Caco-2 (cell line): ENCODE data around the gene FOLR2. TPM values are rescaled to one million over a fixed set of nuclear protein-coding genes. Genes with fewer than 3 reads are reported as not detected.

Source experiments
- BruUV-seq: library from RNA; stranded (reverse); fragments of 400-500 nt; replicated peaks from 2 replicates; lab custom pipeline; 2021; lab: Mats Ljungman, UMichigan
- CTCF ChIA-PET: fragments of 300-600 bp; sonication (Branson Sonifier 250); formaldehyde crosslinking; loops from one replicate; lab custom pipeline; 2022; ENCODE audit warnings: antibody characterized with exemption; lab: Charles Lee
- POLR2A ChIA-PET: fragments of 300-600 bp; sonication (Branson Sonifier 250); formaldehyde crosslinking; loops from one replicate; lab custom pipeline; 2022; ENCODE audit warnings: antibody characterized with exemption; lab: Charles Lee
- DNase-seq, 2 experiments: peaks; one replicate each; pipeline versions ENCODE4 v3.0.0 to v3.0.0-alpha.2; 2020 to 2022
- H3K27me3 ChIP-seq: replicated peaks from 2 replicates; pipeline ENCODE4 v1.6.0; 2011; ENCODE audit warnings: low read length; ENCODE audit not compliant: control insufficient read depth, insufficient read depth
- H3K36me3 ChIP-seq: 2 replicates; pipeline ENCODE4 v1.5.1; 2011; ENCODE audit warnings: low read length; ENCODE audit not compliant: control insufficient read depth, insufficient read depth
- H3K4me1 ChIP-seq: fragments of 250-450 bp; sonication (Bioruptor Pico); 2 replicates; pipeline ENCODE4 v1.5.1; 2020; ENCODE audit warnings: mild to moderate bottlenecking
- H3K4me3 ChIP-seq: 2 replicates; pipeline ENCODE4 v1.5.1; 2011; ENCODE audit warnings: low read depth, mild to moderate bottlenecking, control low read depth, low read length
- H3K9me3 ChIP-seq: fragments of 250-450 bp; sonication (Bioruptor Pico); 2 replicates; pipeline ENCODE4 v1.5.1; 2020; ENCODE audit warnings: mild to moderate bottlenecking, moderate library complexity
- H3K27ac Mint-ChIP-seq: one replicate; pipeline ENCODE4 v1.8.0; 2022; ENCODE audit warnings: mixed read lengths; ENCODE audit not compliant: unreplicated experiment
- H3K27me3 Mint-ChIP-seq: one replicate; pipeline ENCODE4 v1.8.0; 2022; ENCODE audit warnings: mixed read lengths; ENCODE audit not compliant: insufficient read depth, unreplicated experiment
- H3K36me3 Mint-ChIP-seq: one replicate; pipeline ENCODE4 v1.8.0; 2022; ENCODE audit warnings: mild to moderate bottlenecking, mixed read lengths; ENCODE audit not compliant: insufficient read depth, unreplicated experiment
- H3K4me1 Mint-ChIP-seq: one replicate; pipeline ENCODE4 v1.8.0; 2022; ENCODE audit warnings: low read depth, mixed read lengths; ENCODE audit not compliant: unreplicated experiment
- H3K4me3 Mint-ChIP-seq: one replicate; pipeline ENCODE4 v1.8.0; 2022; ENCODE audit warnings: mild to moderate bottlenecking, moderate library complexity, mixed read lengths; ENCODE audit not compliant: unreplicated experiment
- H3K9me3 Mint-ChIP-seq: one replicate; pipeline ENCODE4 v1.8.0; 2022; ENCODE audit warnings: mixed read lengths; ENCODE audit not compliant: unreplicated experiment
- CTCF ChIP-seq, 2 experiments: fragments of 200-600 bp in 1 of 2; IDR thresholded peaks; 1 replicate in 1 of 2; 2 replicates in 1 of 2; pipeline versions ENCODE4 v1.5.1 to v1.8.0; 2011 to 2022; ENCODE audit warnings: antibody characterized with exemption in 1 of 2, control low read depth in 1 of 2, inconsistent platforms in 1 of 2, low read depth in 1 of 2, low read length in 1 of 2, mild to moderate bottlenecking in 1 of 2, moderate library complexity in 1 of 2; ENCODE audit not compliant: insufficient read depth in 1 of 2, severe bottlenecking in 1 of 2, unreplicated experiment in 1 of 2
- intact Hi-C: fragments of 100-400 bp; cut with micrococcal nuclease; formaldehyde crosslinking; loops from one replicate; pipeline ENCODE4 v1.10.0; 2022; ENCODE audit not compliant: unreplicated experiment
- total RNA-seq: library from RNA; stranded (reverse); gene quantifications from 2 replicates; pipeline ENCODE4 v1.2.3, GENCODE V29; 2022

The FOLR2 gene
- total RNA-seq, 1 experiment from 2014 or later = not detected

- Mint-ChIP-seq H3K27me3 (no peaks in the 10 kb centered on the region), H3K9me3 (peaks cover 2% of the 10 kb centered on the region), H3K27ac (no peak overlapping the region), H3K4me1 (peaks cover 14% of the 10 kb centered on the region), H3K4me3 (no peak overlapping the region), H3K36me3 (peaks cover 68% of the 10 kb centered on the region)
- Histone ChIP-seq H3K27me3 (no peaks in the 10 kb centered on the region), H3K36me3 (peaks cover 19% of the 10 kb centered on the region), H3K4me1 (peaks cover 24% of the 10 kb centered on the region), H3K4me3 (no peak overlapping the region), H3K9me3 (peaks cover 2% of the 10 kb centered on the region; the same call in 1 of the 2 replicates)
- CTCF ChIA-PET = interaction anchor here (0.7 to 3.0 kb wide), 4 partner anchors 15 to 213 kb away, joined by 4 to 15 read pairs (median 6); no protein-coding TSS in a partner anchor
- POLR2A ChIA-PET = interaction anchor here (0.8 to 1.6 kb wide), 2 partner anchors 15 to 46 kb away, joined by 3 to 6 read pairs; partner anchors contain the start of gene FOLR1
- BruUV-seq = no TSS peak
- intact Hi-C loops = loop anchor here (1.0 to 5.0 kb wide), 4 partner anchors 45 to 213 kb away; partner anchors contain the start of genes CLPB and FOLR1
- peak; percentile 65 to 72 for TF ChIP-seq CTCF (IDR thresholded peaks at IDR 0.05; ENCODE audit: insufficient read depth in 1 of 2, low read depth in 1 of 2, low read length in 1 of 2, severe bottlenecking in 1 of 2, unreplicated experiment in 1 of 2)
- DNase-seq = peak; percentile 68 to 72
Measured at GRCh38 chr11:72238040-72238450, 21.5 kb downstream of the FOLR2 start.

- peak; percentile 41 to 52 for DNase-seq
- H3K4me1 ChIP-seq = peaks cover 24% of the 10 kb centered on the region
- H3K36me3 ChIP-seq = peaks cover 19% of the 10 kb centered on the region
- BruUV-seq = TSS peak; percentile 39
- Mint-ChIP-seq H3K36me3 (peaks cover 64% of the 10 kb centered on the region), H3K27ac (peak overlapping the region; percentile 72), H3K4me3 (peak overlapping the region; percentile 73), H3K4me1 (peaks cover 14% of the 10 kb centered on the region), H3K9me3 (peaks cover 8% of the 10 kb centered on the region), H3K27me3 (no peaks in the 10 kb centered on the region)
- H3K27me3 ChIP-seq = no peaks in the 10 kb centered on the region
- H3K9me3 ChIP-seq = peaks cover 7% of the 10 kb centered on the region; the same call in 1 of the 2 replicates
- POLR2A ChIA-PET = interaction anchor here (0.8 to 1.6 kb wide), 3 partner anchors 15 to 128 kb away, joined by 3 to 6 read pairs (median 3); partner anchors contain the start of gene FOLR1
- intact Hi-C loops = loop anchor here (1.0 to 5.0 kb wide), 5 partner anchors 15 to 214 kb away; partner anchors contain the start of genes CLPB and FOLR1
- TF ChIP-seq CTCF (IDR thresholded peaks at IDR 0.05; ENCODE audit: insufficient read depth in 1 of 2, low read depth in 1 of 2, low read length in 1 of 2, severe bottlenecking in 1 of 2, unreplicated experiment in 1 of 2) = no peak
- CTCF ChIA-PET = interaction anchor here (0.7 to 3.0 kb wide), 6 partner anchors 16 to 214 kb away, joined by 4 to 15 read pairs (median 5); no protein-coding TSS in a partner anchor
- H3K4me3 ChIP-seq = no peak overlapping the region
Measured at GRCh38 chr11:72238492-72239312, 22.1 kb downstream of the FOLR2 start.

DNA sequence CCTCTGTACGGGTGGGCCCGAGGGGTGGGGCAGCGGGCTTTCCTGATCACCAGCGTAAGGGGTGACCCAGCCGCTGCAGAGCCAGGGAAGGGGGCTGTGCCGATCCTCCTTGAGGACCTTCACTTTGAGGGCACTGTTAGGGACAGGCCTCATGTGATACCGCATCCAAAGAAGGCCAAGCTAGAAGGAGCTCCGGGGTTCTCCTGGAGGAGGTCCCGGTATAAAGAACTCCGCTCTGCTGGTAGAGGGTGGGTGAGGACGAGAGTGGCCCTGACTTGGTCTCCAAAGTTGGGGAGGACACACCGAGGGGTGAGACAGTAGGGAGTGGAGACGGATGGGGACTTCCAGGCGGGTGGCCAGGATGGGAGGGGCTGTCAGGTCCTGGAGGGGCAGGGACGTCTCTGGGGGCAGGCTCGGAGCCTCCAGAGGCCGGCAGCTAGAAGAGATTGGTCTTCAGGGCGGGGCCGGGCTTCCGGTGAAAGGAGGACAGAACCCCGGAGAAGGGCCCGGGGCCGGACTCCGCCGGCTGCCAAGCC lies 22.8 kb downstream of the FOLR2 start:
- H3K9me3 Mint-ChIP-seq = peaks cover 8% of the 10 kb centered on the region
- peaks cover 24% of the 10 kb centered on the region for H3K4me1 ChIP-seq
- no TSS peak for BruUV-seq
- H3K4me3 ChIP-seq = peak overlapping the region; percentile 33
- DNase-seq = peak in 1 of 2 experiments; percentile 82
- peaks cover 57% of the 10 kb centered on the region for H3K36me3 Mint-ChIP-seq
- intact Hi-C loops = loop anchor here (1.0 to 5.0 kb wide), 4 partner anchors 16 to 215 kb away; partner anchors contain the start of genes CLPB and FOLR1
- H3K4me1 Mint-ChIP-seq = peaks cover 14% of the 10 kb centered on the region
- no peaks in the 10 kb centered on the region for H3K27me3 ChIP-seq
- H3K4me3 Mint-ChIP-seq = peak overlapping the region; percentile 73
- no peaks in the 10 kb centered on the region for H3K27me3 Mint-ChIP-seq
- H3K9me3 ChIP-seq = peaks cover 7% of the 10 kb centered on the region; the same call in 1 of the 2 replicates
- peaks cover 14% of the 10 kb centered on the region for H3K36me3 ChIP-seq
- TF ChIP-seq CTCF (IDR thresholded peaks at IDR 0.05; ENCODE audit: insufficient read depth in 1 of 2, low read depth in 1 of 2, low read length in 1 of 2, severe bottlenecking in 1 of 2, unreplicated experiment in 1 of 2) = no peak
- ChIA-PET POLR2A (interaction anchor here (1.0 to 1.6 kb wide), 2 partner anchors 16 to 129 kb away, joined by 3 to 6 read pairs; no protein-coding TSS in a partner anchor), CTCF (interaction anchor here (0.7 to 1.2 kb wide), 2 partner anchors 95 to 192 kb away, joined by 5 read pairs; no protein-coding TSS in a partner anchor)
- H3K27ac Mint-ChIP-seq = peak overlapping the region; percentile 72
